Measurements from ENCODE around the gene PGAP3.

The PGAP3 gene

GRCh38 chr17:39665642-39666224 lies 22.1 kb downstream of the PGAP3 start:
- H3K27ac ChIP-seq (ENCODE audit: extremely low read depth, low read depth, low read length) = no peak overlapping the region
- peaks cover 0 to 23% of the 10 kb centered on the region in 2 experiments; a peak in 1 of 3 replicates for H3K36me3 ChIP-seq (ENCODE audit: control insufficient read depth in 2 of 2, insufficient read depth in 1 of 2, low read length in 2 of 2)
- H3K4me1 ChIP-seq (ENCODE audit: control insufficient read depth, insufficient read depth, low read length) = peaks cover 9% of the 10 kb centered on the region
- POLR2A ChIA-PET = interaction anchor here (0.6 to 1.4 kb wide), 4 partner anchors 10 to 99 kb away, joined by 3 to 5 read pairs (median 4); partner anchors contain the start of gene ERBB2
- no peak overlapping the region for H3K4me3 ChIP-seq (ENCODE audit: low read depth, low read length)
- CTCF ChIA-PET = interaction anchor here (0.7 to 11.6 kb wide), 9 partner anchors 14 to 138 kb away, joined by 3 to 168 read pairs (median 3); partner anchors contain the start of gene PPP1R1B
- H3K9me3 ChIP-seq (ENCODE audit: control insufficient read depth, insufficient read depth, low read depth, low read length) = no peaks in the 10 kb centered on the region
- TF ChIP-seq KLF17 (tag by site-specific recombination; IDR thresholded peaks at IDR 0.05) (0 out of 2 replicates have a peak, but pooled peaks have one; percentile 15), BCL6B (tag by site-specific recombination; IDR thresholded peaks at IDR 0.05) (no peak), ZNF335 (tag by site-specific recombination; conservative IDR thresholded peaks at IDR 0.05) (peak; percentile 87), ZNF843 (tag by site-specific recombination; IDR thresholded peaks at IDR 0.05) (no peak), ZNF555 (tag by site-specific recombination; conservative IDR thresholded peaks at IDR 0.05) (no peak), ZNF248 (tag by site-specific recombination; IDR thresholded peaks at IDR 0.05) (no peak), SP2 (tag by site-specific recombination; IDR thresholded peaks at IDR 0.05) (peak; percentile 50), ZNF239 (tag by site-specific recombination; IDR thresholded peaks at IDR 0.05) (no peak), ZNF596 (tag by site-specific recombination; IDR thresholded peaks at IDR 0.05) (no peak), ZNF16 (tag by site-specific recombination; IDR thresholded peaks at IDR 0.05; ENCODE audit: low read depth) (no peak), ZNF561 (tag by site-specific recombination; IDR thresholded peaks at IDR 0.05; ENCODE audit: borderline replicate concordance) (no peak), OSR2 (tag by site-specific recombination; IDR thresholded peaks at IDR 0.05) (no peak), ZNF48 (tag by site-specific recombination; IDR thresholded peaks at IDR 0.05) (no peak), ZNF354C (tag by site-specific recombination; IDR thresholded peaks at IDR 0.05; ENCODE audit: borderline replicate concordance, low read depth) (no peak), ZNF214 (tag by site-specific recombination; IDR thresholded peaks at IDR 0.05; ENCODE audit: borderline replicate concordance) (no peak), ZNF776 (tag by site-specific recombination; IDR thresholded peaks at IDR 0.05; ENCODE audit: borderline replicate concordance) (no peak), PRDM10 (tag by site-specific recombination; IDR thresholded peaks at IDR 0.05) (peak; percentile 96), ZBTB7A (tag by site-specific recombination; IDR thresholded peaks at IDR 0.05; ENCODE audit: low read depth) (no peak), ZNF664 (tag by site-specific recombination; IDR thresholded peaks at IDR 0.05) (no peak), ZSCAN4 (tag by site-specific recombination; IDR thresholded peaks at IDR 0.05) (no peak), ZBTB6 (tag by site-specific recombination; IDR thresholded peaks at IDR 0.05) (peak; percentile 28; the same call in 1 of the 2 replicates), ZNF791 (tag by site-specific recombination; IDR thresholded peaks at IDR 0.05) (no peak), ZNF416 (tag by site-specific recombination; IDR thresholded peaks at IDR 0.05) (no peak), ZNF837 (tag by site-specific recombination; IDR thresholded peaks at IDR 0.05) (no peak)
- TF ChIP-seq, protein P1, sequence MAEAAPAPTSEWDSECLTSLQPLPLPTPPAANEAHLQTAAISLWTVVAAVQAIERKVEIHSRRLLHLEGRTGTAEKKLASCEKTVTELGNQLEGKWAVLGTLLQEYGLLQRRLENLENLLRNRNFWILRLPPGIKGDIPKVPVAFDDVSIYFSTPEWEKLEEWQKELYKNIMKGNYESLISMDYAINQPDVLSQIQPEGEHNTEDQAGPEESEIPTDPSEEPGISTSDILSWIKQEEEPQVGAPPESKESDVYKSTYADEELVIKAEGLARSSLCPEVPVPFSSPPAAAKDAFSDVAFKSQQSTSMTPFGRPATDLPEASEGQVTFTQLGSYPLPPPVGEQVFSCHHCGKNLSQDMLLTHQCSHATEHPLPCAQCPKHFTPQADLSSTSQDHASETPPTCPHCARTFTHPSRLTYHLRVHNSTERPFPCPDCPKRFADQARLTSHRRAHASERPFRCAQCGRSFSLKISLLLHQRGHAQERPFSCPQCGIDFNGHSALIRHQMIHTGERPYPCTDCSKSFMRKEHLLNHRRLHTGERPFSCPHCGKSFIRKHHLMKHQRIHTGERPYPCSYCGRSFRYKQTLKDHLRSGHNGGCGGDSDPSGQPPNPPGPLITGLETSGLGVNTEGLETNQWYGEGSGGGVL (tag by site-specific recombination; IDR thresholded peaks at IDR 0.05) = no peak
- TF ChIP-seq, protein P2, sequence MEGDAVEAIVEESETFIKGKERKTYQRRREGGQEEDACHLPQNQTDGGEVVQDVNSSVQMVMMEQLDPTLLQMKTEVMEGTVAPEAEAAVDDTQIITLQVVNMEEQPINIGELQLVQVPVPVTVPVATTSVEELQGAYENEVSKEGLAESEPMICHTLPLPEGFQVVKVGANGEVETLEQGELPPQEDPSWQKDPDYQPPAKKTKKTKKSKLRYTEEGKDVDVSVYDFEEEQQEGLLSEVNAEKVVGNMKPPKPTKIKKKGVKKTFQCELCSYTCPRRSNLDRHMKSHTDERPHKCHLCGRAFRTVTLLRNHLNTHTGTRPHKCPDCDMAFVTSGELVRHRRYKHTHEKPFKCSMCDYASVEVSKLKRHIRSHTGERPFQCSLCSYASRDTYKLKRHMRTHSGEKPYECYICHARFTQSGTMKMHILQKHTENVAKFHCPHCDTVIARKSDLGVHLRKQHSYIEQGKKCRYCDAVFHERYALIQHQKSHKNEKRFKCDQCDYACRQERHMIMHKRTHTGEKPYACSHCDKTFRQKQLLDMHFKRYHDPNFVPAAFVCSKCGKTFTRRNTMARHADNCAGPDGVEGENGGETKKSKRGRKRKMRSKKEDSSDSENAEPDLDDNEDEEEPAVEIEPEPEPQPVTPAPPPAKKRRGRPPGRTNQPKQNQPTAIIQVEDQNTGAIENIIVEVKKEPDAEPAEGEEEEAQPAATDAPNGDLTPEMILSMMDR (tag by site-specific recombination; IDR thresholded peaks at IDR 0.05) = peak; percentile 73

Data from HEK293 (cell line).